LNCAP (cell line): ENCODE measurements around the gene MACC1.

Experiments
- CTCF ChIP-seq: fragments of 450-650 bp; IDR thresholded peaks from 2 replicates; pipeline ENCODE4 v1.5.1; 2017; ENCODE audit warnings: mild to moderate bottlenecking

Gene MACC1

GRCh38 chr7:20229081-20229480 lies 11.9 kb upstream of the MACC1 start:
- no peak for TF ChIP-seq CTCF

GRCh38 chr7:20228654-20229053 lies 11.5 kb upstream of the MACC1 start:
- TF ChIP-seq CTCF: no peak

DNA sequence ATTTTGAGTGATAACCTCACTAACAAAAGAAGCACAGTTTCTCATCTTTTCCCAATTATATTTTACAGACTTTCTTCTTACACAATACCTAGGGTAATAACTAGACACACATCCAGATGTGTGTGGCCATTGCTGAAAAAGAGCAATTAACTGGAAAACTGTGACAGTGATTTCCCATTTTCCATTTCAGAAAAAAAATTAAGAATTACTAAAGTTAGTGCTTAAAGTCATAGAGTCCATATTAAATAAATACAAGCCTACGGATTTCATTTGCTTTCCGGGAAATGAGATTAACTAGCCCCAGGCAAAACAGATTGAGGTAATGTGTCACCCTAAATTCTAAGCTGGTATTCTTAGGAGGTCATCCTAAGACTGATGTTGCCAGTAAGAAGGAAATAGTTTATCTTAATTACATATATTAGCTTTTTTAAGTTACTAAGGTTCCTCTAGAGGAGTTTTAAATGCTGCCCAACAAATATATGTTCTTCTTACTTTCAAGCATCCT lies 10.2 kb upstream of the MACC1 start:
- no peak for TF ChIP-seq CTCF

DNA sequence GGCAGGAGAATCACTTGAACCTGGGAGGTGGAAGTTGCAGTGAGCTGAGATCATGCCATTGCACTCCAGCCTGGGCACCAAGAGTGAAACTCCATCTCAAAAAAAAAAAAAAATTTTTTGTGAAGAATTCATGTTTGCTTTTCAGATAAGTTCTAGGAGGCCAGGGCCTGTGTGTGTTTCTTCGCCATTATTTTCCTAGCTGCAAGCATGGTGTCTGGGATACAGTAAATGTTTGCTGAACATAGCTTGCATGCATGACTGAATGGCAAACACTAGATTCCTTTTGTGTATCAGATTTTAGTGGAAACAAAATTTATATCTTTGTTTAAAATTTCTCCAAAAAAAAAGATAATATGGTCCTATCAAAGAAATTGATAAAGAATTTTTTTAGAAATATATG lies 9.7 kb upstream of the MACC1 start:
- no peak for TF ChIP-seq CTCF

- no peak for TF ChIP-seq CTCF
Observed at GRCh38 chr7:20225384-20225783, 8.2 kb upstream of the MACC1 start.

DNA sequence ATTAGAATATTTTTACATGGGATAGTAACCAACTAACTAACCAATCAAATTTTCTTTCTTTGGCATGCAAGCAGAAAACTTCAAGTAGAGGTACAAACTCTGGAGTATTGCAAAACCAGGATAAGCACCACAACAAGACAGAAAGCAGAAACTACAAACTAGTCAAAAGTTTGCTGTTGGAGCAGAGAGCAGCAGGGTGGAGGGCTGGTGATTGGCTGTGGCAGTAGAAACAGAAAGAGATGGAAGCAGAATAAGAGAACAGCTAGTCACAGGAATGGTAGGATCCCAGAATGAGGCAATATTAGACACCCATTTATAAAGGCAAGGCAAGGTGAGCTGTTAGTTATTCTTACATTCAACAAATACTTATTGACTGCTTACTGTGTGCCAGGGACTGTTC lies 6.8 kb upstream of the MACC1 start:
- TF ChIP-seq CTCF: no peak

DNA sequence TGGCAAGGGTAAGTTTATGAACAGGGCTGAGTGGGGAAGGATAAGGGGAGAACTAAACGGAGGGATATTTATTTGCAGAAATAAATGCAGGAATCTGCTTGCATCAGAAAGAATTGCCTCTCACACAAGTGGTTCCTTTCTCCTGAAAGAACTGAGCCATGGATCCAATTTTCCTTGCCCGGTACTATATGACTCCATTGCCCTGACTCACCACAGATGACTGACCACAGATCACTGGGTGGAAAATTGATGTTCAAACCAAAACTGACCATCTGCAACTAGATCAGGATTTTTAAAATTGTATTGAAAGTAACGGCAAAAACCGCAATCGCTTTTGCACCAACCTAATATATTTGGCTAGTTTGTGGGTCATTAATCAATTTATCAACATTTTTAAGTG lies 6.2 kb upstream of the MACC1 start:
- TF ChIP-seq CTCF: no peak

DNA sequence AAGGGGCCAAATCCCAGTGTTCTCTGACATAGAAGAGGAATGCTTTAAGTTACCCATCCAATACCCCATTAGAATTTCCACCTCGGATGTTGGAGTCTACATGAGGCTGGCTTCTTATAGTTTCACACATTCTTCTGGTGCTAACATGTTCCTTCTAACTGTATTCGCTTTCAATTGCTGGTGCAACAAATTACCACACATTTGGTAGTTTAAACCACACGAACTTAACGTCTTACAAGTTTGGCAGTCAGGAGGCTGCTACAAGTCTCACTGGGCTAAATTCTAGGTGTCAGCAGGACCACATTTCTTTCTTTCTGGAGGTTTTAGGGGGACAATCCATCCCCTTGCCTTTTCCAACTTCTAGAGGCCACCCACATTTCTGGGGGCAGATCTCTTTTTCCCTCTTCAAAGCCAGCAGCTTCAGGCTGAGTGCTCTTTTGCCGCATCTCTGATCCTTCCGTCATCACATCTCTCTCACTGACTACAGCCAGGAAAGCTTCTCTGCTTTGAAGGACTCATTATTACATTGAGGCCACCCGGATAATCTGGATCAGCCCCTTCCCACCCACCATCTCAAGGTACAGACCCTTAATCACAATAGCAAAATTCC lies 5.1 kb upstream of the MACC1 start:
- TF ChIP-seq CTCF: no peak
